ENCODE results near the gene GRIK4. TPM values are rescaled to one million over a fixed set of nuclear protein-coding genes. Genes with fewer than 3 reads are reported as not detected.

GRIK4 gene
- total RNA-seq, 1 donor from 2014 or later: 4.5 TPM

DNA sequence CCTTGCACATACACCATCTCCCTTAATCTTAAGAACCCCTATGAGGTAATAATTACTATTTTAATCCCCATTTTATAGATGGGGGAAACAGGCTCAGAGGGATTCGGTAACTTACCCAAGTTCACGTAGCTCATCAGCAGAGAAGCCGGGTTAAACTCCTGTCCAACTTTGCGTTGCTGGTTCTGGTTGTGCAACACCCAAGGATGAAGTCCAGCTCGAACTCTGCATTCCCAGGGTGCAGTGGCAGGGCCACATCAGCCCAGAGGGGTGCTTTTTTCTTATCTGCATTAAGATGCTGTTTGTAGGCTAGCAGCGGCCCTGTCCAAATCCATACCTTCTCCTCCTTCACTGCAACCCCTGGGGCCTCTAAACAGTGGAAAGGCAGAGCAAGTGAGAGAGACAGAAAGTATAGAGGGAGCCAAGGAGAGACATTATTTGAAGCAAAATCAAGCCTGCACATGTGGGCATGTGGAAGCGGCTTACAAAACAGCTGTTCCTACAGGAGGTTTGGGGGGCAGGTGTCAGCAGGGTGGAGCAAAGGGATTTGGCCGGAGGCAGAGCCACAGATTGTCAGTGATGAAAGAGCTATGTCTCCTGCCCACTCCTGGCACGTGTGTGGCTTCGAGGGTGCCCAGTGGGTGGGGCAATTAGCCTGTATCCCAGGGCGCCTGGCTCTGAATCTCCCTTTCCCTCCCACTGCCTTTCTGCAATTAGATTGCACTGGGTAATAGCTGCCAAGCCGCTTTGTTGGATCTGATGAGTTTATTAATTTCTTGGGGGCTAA is 382.8 kb downstream of the GRIK4 start:
- Mint-ChIP-seq H3K4me1 (ENCODE audit: unreplicated experiment) (peaks cover 7% of the 10 kb centered on the region), H3K27me3 (ENCODE audit: unreplicated experiment) (no peaks in the 10 kb centered on the region), H3K36me3 (ENCODE audit: low read depth, unreplicated experiment) (no peaks in the 10 kb centered on the region), H3K4me3 (ENCODE audit: unreplicated experiment) (no peak overlapping the region), H3K9me3 (ENCODE audit: unreplicated experiment) (no peaks in the 10 kb centered on the region), H3K27ac (ENCODE audit: unreplicated experiment) (no peak overlapping the region)
- TF ChIP-seq, protein P1, sequence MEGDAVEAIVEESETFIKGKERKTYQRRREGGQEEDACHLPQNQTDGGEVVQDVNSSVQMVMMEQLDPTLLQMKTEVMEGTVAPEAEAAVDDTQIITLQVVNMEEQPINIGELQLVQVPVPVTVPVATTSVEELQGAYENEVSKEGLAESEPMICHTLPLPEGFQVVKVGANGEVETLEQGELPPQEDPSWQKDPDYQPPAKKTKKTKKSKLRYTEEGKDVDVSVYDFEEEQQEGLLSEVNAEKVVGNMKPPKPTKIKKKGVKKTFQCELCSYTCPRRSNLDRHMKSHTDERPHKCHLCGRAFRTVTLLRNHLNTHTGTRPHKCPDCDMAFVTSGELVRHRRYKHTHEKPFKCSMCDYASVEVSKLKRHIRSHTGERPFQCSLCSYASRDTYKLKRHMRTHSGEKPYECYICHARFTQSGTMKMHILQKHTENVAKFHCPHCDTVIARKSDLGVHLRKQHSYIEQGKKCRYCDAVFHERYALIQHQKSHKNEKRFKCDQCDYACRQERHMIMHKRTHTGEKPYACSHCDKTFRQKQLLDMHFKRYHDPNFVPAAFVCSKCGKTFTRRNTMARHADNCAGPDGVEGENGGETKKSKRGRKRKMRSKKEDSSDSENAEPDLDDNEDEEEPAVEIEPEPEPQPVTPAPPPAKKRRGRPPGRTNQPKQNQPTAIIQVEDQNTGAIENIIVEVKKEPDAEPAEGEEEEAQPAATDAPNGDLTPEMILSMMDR (IDR thresholded peaks at IDR 0.05; ENCODE audit: unreplicated experiment): no peak
- DNase-seq (ENCODE audit: low spot score): no peak

DNA sequence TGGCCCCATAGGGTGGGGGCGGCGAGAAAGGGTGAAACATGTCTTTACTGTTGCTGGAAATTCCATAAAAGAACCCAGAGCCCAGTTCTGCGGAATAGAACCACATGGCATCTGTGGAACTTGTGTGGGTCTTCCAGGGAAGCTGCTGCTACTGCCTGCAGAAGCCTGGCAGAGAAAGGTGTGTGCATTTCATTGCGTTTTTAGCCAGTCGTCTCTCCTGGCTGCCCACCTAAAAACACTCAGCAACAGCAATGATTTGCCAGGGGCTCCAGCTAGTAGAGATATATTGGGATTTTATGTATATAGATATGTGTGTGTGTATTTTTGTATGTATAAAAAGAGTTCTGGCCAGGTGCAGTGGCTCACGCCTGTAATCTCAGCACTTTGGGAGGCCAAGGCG is 385.1 kb downstream of the GRIK4 start:
- no peak for DNase-seq (ENCODE audit: low spot score)
- no peak overlapping the region for H3K4me3 Mint-ChIP-seq (ENCODE audit: unreplicated experiment)
- H3K27me3 Mint-ChIP-seq (ENCODE audit: unreplicated experiment): peaks cover 10% of the 10 kb centered on the region
- TF ChIP-seq, protein P1 (IDR thresholded peaks at IDR 0.05; ENCODE audit: unreplicated experiment): no peak
- H3K27ac Mint-ChIP-seq (ENCODE audit: unreplicated experiment): no peak overlapping the region
- no peaks in the 10 kb centered on the region for H3K36me3 Mint-ChIP-seq (ENCODE audit: low read depth, unreplicated experiment)
- peaks cover 7% of the 10 kb centered on the region for H3K4me1 Mint-ChIP-seq (ENCODE audit: unreplicated experiment)
- no peaks in the 10 kb centered on the region for H3K9me3 Mint-ChIP-seq (ENCODE audit: unreplicated experiment)

DNA sequence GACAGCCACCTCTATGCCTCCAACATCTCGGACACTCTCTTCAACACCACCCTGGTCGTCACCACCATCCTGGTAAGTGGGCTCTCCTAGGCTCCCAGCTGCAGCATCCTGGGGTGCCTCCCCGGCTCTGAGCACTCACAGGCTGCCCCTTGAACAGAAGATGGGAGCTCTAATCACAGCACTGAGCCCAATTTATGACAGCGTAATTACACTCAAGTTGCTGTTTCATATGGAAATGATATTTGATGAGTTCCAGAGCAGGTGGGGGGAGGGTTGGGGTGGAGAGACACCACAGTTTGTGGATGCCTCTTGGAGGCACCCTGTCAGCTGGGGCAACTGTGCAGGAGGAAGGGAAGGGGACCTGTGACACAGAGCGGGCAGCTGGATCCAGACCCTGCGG is 387.0 kb downstream of the GRIK4 start:
- no peaks in the 10 kb centered on the region for H3K9me3 Mint-ChIP-seq (ENCODE audit: unreplicated experiment)
- no peak overlapping the region for H3K4me3 Mint-ChIP-seq (ENCODE audit: unreplicated experiment)
- no peak overlapping the region for H3K27ac Mint-ChIP-seq (ENCODE audit: unreplicated experiment)
- TF ChIP-seq, protein P1 (IDR thresholded peaks at IDR 0.05; ENCODE audit: unreplicated experiment): no peak
- H3K27me3 Mint-ChIP-seq (ENCODE audit: unreplicated experiment): peaks cover 10% of the 10 kb centered on the region
- peaks cover 7% of the 10 kb centered on the region for H3K4me1 Mint-ChIP-seq (ENCODE audit: unreplicated experiment)
- DNase-seq (ENCODE audit: low spot score): no peak
- no peaks in the 10 kb centered on the region for H3K36me3 Mint-ChIP-seq (ENCODE audit: low read depth, unreplicated experiment)

- peaks cover 10% of the 10 kb centered on the region for H3K27me3 Mint-ChIP-seq (ENCODE audit: unreplicated experiment)
- H3K36me3 Mint-ChIP-seq (ENCODE audit: low read depth, unreplicated experiment): no peaks in the 10 kb centered on the region
- peaks cover 7% of the 10 kb centered on the region for H3K4me1 Mint-ChIP-seq (ENCODE audit: unreplicated experiment)
- H3K4me3 Mint-ChIP-seq (ENCODE audit: unreplicated experiment): no peak overlapping the region
- TF ChIP-seq, protein P1 (IDR thresholded peaks at IDR 0.05; ENCODE audit: unreplicated experiment): no peak
- DNase-seq (ENCODE audit: low spot score): no peak
- no peaks in the 10 kb centered on the region for H3K9me3 Mint-ChIP-seq (ENCODE audit: unreplicated experiment)
- H3K27ac Mint-ChIP-seq (ENCODE audit: unreplicated experiment): no peak overlapping the region
Measured at GRCh38 chr11:120899720-120900119, 388.2 kb downstream of the GRIK4 start.

- Mint-ChIP-seq H3K27me3 (ENCODE audit: unreplicated experiment) (peaks cover 10% of the 10 kb centered on the region), H3K36me3 (ENCODE audit: low read depth, unreplicated experiment) (no peaks in the 10 kb centered on the region), H3K9me3 (ENCODE audit: unreplicated experiment) (no peaks in the 10 kb centered on the region), H3K4me1 (ENCODE audit: unreplicated experiment) (peaks cover 6% of the 10 kb centered on the region), H3K27ac (ENCODE audit: unreplicated experiment) (no peak overlapping the region), H3K4me3 (ENCODE audit: unreplicated experiment) (no peak overlapping the region)
- TF ChIP-seq, protein P1 (IDR thresholded peaks at IDR 0.05; ENCODE audit: unreplicated experiment): no peak
- no peak for DNase-seq (ENCODE audit: low spot score)
Measured at GRCh38 chr11:120900643-120901042, 389.1 kb downstream of the GRIK4 start.
